ENCODE results near the gene NUBPL.

GRCh38 chr14:31877255-31877798, 316.1 kb downstream of the NUBPL start:
- TF ChIP-seq REST (IDR thresholded peaks at IDR 0.05; ENCODE audit: insufficient read depth in 1 of 2, low read depth in 2 of 2, low read length in 1 of 2) (no peak), POLR2AphosphoS5 (IDR thresholded peaks at IDR 0.05; ENCODE audit: low read depth, low read length) (no peak), CTCF (IDR thresholded peaks at IDR 0.05) (no peak), SIN3A (IDR thresholded peaks at IDR 0.05; ENCODE audit: borderline replicate concordance, insufficient read depth, low read depth, low read length) (no peak), TCF7L2 (IDR thresholded peaks at IDR 0.05; ENCODE audit: low read depth, low read length) (no peak)
